Neural crest cell (in vitro differentiated cells): Measurements from ENCODE around the gene HBP1. TPM values are rescaled to one million over a fixed set of nuclear protein-coding genes. Genes with fewer than 3 reads are reported as not detected.

ENCODE experiments used
- DNase-seq: peaks from one replicate; pipeline ENCODE4 v3.0.0; 2021; ENCODE audit warnings: low read depth, mixed read lengths, low spot score
- H3K27ac Mint-ChIP-seq: one replicate; pipeline ENCODE4 v1.8.0; 2021; ENCODE audit warnings: mild to moderate bottlenecking, mixed read lengths; ENCODE audit not compliant: unreplicated experiment
- H3K27me3 Mint-ChIP-seq: 2 replicates; pipeline ENCODE4 v1.8.0; 2021; ENCODE audit warnings: low read depth, mild to moderate bottlenecking, mixed read lengths
- H3K36me3 Mint-ChIP-seq: 2 replicates; pipeline ENCODE4 v1.8.0; 2021; ENCODE audit warnings: low read depth, mild to moderate bottlenecking, mixed read lengths
- H3K4me1 Mint-ChIP-seq: 2 replicates; pipeline ENCODE4 v1.8.0; 2021; ENCODE audit warnings: mixed read lengths
- H3K4me3 Mint-ChIP-seq: one replicate; pipeline ENCODE4 v1.8.0; 2021; ENCODE audit warnings: mild to moderate bottlenecking, mixed read lengths
- H3K9me3 Mint-ChIP-seq: 2 replicates; pipeline ENCODE4 v1.8.0; 2021; ENCODE audit warnings: mixed read lengths
- total RNA-seq: library from RNA; stranded (reverse); gene quantifications from 2 replicates; pipeline ENCODE4 v1.2.1, GENCODE V29; 2021
- TF ChIP-seq, protein P1 (sequence below): fragments of 200-600 bp; sonication (generic); conservative IDR thresholded peaks from 2 replicates; pipeline ENCODE4 v1.5.0; 2021; ENCODE audit warnings: antibody characterized with exemption, mild to moderate bottlenecking

Gene HBP1
- total RNA-seq, 1 donor from 2014 or later = 15.7 TPM

DNA sequence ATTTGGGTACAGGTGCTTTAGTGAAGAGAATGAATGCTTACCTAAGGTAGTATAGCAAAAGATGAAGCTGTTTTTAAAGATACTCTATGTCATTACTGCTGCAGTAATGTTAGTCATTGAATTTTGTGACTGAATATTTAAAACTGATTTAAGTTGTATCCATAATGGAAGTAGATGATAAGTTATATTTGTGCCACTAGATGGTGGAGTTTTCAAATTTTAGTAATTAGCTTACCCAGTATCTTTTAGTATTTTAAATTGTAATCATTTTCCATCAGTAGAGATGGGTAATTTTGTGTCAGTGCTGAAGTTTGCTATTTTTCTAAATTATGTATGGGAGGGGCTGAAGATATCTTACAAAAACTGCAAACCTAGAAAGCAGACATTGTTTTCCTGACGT is 25.2 kb downstream of the HBP1 start:
- Mint-ChIP-seq H3K4me1 (peaks cover 7% of the 10 kb centered on the region), H3K4me3 (no peak overlapping the region)

DNA sequence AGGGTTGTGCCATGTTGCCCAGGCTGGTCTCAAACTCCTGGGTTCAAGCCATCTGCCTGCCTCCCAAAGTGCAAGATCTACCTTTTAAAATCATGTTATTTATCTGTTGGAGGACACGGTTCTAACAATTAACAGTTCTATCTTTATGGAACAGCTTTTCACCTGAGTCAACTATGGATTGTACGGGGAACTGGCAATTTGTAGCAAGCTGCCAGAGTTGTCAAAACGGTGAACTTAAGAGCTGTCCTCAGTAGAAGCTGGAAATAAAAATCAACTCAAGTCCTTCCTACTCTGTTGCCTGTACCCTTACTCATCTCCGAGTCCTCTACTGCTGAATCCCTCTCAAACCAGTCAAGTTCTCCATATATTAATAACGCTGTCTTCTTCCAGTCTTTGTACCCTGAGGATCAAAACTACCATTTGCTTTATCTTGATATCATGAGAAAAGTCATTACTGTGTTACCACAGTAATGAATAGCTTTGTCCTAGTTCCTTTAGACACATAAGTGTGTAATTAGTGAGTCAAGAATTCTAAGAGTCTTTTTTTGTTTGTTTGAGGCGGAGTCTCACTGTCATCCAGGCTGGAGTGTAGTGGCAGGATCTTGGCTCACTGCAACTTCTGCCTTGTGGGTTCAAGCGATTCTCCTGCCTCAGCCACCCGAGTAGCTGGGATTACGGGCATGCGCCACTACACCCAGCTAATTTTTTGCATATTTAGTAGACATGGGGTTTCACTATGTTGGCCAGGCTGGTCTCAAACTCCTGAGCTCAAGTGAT is 28.2 kb downstream of the HBP1 start:
- Mint-ChIP-seq H3K27ac (no peak overlapping the region), H3K36me3 (no peaks in the 10 kb centered on the region), H3K4me3 (no peak overlapping the region), H3K27me3 (no peaks in the 10 kb centered on the region), H3K9me3 (no peaks in the 10 kb centered on the region), H3K4me1 (peaks cover 7% of the 10 kb centered on the region)
- DNase-seq = no peak
- TF ChIP-seq, protein P1, sequence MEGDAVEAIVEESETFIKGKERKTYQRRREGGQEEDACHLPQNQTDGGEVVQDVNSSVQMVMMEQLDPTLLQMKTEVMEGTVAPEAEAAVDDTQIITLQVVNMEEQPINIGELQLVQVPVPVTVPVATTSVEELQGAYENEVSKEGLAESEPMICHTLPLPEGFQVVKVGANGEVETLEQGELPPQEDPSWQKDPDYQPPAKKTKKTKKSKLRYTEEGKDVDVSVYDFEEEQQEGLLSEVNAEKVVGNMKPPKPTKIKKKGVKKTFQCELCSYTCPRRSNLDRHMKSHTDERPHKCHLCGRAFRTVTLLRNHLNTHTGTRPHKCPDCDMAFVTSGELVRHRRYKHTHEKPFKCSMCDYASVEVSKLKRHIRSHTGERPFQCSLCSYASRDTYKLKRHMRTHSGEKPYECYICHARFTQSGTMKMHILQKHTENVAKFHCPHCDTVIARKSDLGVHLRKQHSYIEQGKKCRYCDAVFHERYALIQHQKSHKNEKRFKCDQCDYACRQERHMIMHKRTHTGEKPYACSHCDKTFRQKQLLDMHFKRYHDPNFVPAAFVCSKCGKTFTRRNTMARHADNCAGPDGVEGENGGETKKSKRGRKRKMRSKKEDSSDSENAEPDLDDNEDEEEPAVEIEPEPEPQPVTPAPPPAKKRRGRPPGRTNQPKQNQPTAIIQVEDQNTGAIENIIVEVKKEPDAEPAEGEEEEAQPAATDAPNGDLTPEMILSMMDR = no peak

More for the DNA sequence above, 25.2 kb downstream of the HBP1 start:
- H3K27me3 Mint-ChIP-seq = no peaks in the 10 kb centered on the region
- DNase-seq = no peak
- H3K9me3 Mint-ChIP-seq = no peaks in the 10 kb centered on the region
- peaks cover under 1% of the 10 kb centered on the region for H3K36me3 Mint-ChIP-seq
- H3K27ac Mint-ChIP-seq = no peak overlapping the region
- TF ChIP-seq, protein P1 = peak; percentile 34

DNA sequence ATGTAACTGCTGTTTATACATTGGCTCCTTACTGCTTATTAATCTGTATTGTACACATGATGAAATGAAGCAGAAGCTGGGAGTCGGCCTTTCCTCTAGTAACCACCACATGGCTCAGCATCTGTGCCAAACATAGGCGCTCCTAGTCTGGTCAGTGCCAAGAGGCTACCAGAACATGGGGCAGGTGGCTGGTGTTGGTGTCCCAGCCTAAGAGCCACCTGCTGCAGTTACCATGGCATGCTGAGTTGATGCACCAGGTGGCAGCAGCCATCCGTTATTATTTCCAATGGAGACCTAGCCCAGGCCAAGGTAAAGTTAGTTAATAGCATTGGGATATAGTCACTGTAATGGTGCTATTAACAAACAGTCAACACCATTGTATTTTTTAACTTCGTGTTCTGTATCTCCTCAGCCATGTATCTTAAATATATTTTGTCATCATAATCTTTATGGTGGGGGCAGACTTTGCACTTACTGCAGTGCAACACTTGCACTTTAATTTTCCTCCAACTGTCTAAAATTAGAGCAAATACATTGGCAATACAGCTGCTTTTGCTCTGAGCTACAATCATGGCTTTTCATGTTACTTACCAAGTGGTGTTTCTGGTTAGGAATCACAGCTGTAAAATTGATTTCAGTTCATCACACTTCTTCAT is 33.1 kb downstream of the HBP1 start:
- Mint-ChIP-seq H3K36me3 (no peaks in the 10 kb centered on the region), H3K4me3 (no peak overlapping the region), H3K4me1 (no peaks in the 10 kb centered on the region), H3K27ac (no peak overlapping the region), H3K27me3 (no peaks in the 10 kb centered on the region), H3K9me3 (no peaks in the 10 kb centered on the region)
- no peak for DNase-seq
- TF ChIP-seq, protein P1 = peak; percentile 59

DNA sequence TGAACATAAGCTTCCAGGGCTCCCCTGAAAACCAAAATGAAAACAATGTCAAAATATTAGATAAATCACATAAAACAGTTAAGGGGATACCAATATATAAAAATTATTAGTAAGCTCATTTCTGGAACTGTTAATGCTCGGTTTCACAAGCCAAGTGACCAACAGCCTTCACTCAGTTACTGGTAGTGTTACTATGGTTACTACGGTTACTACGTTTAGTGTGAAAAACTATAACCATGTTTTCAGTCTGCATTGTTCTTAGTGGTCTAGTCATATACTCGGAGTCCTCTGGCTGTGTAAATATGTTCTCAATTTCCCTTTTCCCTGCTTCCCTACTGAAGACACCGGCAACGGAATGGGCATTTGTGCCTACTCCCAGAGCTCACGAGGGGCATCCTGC is 34.8 kb downstream of the HBP1 start:
- H3K4me3 Mint-ChIP-seq = no peak overlapping the region
- no peaks in the 10 kb centered on the region for H3K27me3 Mint-ChIP-seq
- no peak overlapping the region for H3K27ac Mint-ChIP-seq
- no peaks in the 10 kb centered on the region for H3K36me3 Mint-ChIP-seq
- TF ChIP-seq, protein P1 = no peak
- H3K4me1 Mint-ChIP-seq = no peaks in the 10 kb centered on the region
- DNase-seq = no peak
- no peaks in the 10 kb centered on the region for H3K9me3 Mint-ChIP-seq

DNA sequence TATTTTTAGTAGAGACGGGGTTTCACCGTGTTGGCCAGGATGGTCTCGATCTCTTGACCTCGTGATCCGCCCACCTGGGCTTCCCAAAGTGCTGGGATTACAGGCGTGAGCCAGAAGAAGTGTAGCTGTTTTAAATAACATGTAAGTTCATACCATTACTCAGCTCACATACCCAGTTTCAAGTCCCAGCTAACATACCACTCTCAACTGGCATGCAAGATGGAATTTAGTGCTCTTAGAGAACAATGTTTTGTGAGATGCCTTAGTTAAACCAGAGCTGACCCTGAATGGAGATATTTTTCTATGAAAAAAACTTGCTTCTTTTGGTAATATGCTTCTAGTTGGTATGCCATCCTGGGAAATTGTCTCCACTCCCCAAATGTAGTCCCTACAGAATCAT is 37.3 kb downstream of the HBP1 start:
- Mint-ChIP-seq H3K36me3 (peaks cover 11% of the 10 kb centered on the region), H3K9me3 (no peaks in the 10 kb centered on the region), H3K27me3 (no peaks in the 10 kb centered on the region), H3K27ac (no peak overlapping the region), H3K4me1 (no peaks in the 10 kb centered on the region), H3K4me3 (no peak overlapping the region)
- no peak for DNase-seq
- TF ChIP-seq, protein P1 = no peak
